ENCODE results near the gene LRMDA. TPM values are rescaled to one million over a fixed set of nuclear protein-coding genes. Genes with fewer than 3 reads are reported as not detected.

Gene LRMDA
- total and polyA plus RNA-seq, 7 donors: 1.0 to 5.7 (median 2.5) TPM

DNA sequence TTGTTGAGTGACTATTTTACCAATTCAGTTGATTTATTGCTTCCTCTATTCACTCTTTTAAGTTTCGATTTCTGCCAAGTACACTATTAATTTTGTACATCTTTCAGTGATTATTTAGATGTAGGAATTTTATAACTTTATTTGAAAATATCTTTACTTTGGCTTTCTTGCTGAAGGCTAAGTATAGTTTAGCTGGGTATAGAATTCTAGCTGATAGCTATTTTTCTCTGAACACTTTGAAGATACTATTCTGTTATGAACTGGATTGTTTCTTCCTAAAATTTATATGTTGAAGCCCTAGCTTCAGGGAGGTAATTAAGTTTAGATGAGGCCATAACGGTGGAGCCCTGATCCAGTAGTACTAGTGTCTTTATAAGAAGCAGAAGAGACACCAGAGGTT is 141.1 kb downstream of the LRMDA start:
- no peak overlapping the region for H3K27ac ChIP-seq
- intact Hi-C loops (cut with DNase I): no loop called here
- H3K4me3 ChIP-seq: no peak overlapping the region
- 92 to 93% (median 93%) methylated on average over 2 of the region's 2 CpGs for WGBS, 3 donors
- no peak for ATAC-seq
- TF ChIP-seq, protein P1, sequence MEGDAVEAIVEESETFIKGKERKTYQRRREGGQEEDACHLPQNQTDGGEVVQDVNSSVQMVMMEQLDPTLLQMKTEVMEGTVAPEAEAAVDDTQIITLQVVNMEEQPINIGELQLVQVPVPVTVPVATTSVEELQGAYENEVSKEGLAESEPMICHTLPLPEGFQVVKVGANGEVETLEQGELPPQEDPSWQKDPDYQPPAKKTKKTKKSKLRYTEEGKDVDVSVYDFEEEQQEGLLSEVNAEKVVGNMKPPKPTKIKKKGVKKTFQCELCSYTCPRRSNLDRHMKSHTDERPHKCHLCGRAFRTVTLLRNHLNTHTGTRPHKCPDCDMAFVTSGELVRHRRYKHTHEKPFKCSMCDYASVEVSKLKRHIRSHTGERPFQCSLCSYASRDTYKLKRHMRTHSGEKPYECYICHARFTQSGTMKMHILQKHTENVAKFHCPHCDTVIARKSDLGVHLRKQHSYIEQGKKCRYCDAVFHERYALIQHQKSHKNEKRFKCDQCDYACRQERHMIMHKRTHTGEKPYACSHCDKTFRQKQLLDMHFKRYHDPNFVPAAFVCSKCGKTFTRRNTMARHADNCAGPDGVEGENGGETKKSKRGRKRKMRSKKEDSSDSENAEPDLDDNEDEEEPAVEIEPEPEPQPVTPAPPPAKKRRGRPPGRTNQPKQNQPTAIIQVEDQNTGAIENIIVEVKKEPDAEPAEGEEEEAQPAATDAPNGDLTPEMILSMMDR (IDR thresholded peaks at IDR 0.05): no peak
- no peaks in the 10 kb centered on the region for H3K4me1 ChIP-seq
- no peak for DNase-seq
- H3K27me3 ChIP-seq (ENCODE audit: insufficient read depth in 3 of 3, low read length in 2 of 3): peaks cover 0 to 2% (median 0%) of the 10 kb centered on the region in 3 donors
- H3K36me3 ChIP-seq (ENCODE audit: insufficient read depth in 1 of 2, low read depth in 1 of 2): no peaks in the 10 kb centered on the region
- peaks cover 26% of the 10 kb centered on the region for H3K9me3 ChIP-seq

DNA sequence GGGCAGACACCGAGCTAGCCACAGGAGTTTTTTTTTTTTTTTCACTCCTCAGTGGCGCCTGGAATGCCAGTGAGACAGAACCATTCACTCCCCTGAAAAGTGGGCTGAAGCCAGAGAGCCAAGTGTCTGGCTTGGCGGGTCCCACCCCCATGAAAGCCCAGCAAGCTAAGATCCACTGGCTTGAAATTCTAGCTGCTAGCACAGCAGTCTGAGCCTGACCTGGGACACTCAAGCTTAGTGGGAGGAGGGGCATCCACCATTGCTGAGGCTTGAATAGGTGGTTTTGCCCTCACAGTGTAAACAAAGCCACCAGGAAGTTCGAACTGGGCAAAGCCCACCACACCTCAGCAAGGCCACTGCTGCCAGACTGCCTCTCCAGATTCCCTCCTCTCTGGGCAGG is 144.5 kb downstream of the LRMDA start:
- intact Hi-C loops (cut with DNase I): no loop called here
- H3K4me1 ChIP-seq: no peaks in the 10 kb centered on the region
- 41 to 53% (median 51%) methylated on average over 4 of the region's 4 CpGs for WGBS, 3 donors
- no peaks in the 10 kb centered on the region for H3K36me3 ChIP-seq (ENCODE audit: insufficient read depth in 1 of 2, low read depth in 1 of 2)
- peaks cover 0 to 2% (median 0%) of the 10 kb centered on the region in 3 donors for H3K27me3 ChIP-seq (ENCODE audit: insufficient read depth in 3 of 3, low read length in 2 of 3)
- TF ChIP-seq, protein P1 (IDR thresholded peaks at IDR 0.05): no peak
- ATAC-seq (no peak), DNase-seq (no peak)
- no peak overlapping the region for H3K4me3 ChIP-seq
- H3K27ac ChIP-seq: no peak overlapping the region
- H3K9me3 ChIP-seq: peaks cover 28% of the 10 kb centered on the region

DNA sequence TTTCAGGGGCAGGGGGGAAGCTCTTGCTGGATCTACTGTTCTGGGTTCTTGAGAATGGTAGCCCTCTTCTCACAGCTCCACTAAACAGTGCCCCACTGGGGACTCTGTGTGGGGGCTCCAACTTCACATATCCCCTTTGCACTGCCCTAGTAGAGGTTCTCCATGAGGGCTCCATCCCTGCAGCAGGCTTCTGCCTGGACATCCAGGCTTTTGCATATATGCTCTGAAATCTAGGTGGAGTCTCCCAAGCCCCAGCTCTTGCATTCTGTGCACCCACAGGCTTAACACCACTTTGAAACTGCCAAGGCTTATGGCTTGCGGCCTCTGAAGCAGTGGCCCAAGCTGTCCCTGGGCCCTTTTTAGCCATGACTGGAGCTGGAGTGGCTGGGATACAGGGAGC is 150.7 kb downstream of the LRMDA start:
- no peaks in the 10 kb centered on the region for H3K36me3 ChIP-seq (ENCODE audit: insufficient read depth in 1 of 2, low read depth in 1 of 2)
- no peak overlapping the region for H3K4me3 ChIP-seq
- ATAC-seq (no peak), DNase-seq (no peak)
- H3K9me3 ChIP-seq: peaks cover 12% of the 10 kb centered on the region
- H3K27ac ChIP-seq: no peak overlapping the region
- 95 to 100% (median 100%) methylated on average over 1 of the region's 1 CpG for WGBS, 3 donors
- H3K27me3 ChIP-seq (ENCODE audit: insufficient read depth in 3 of 3, low read length in 2 of 3): no peaks in the 10 kb centered on the region
- no peaks in the 10 kb centered on the region for H3K4me1 ChIP-seq
- TF ChIP-seq, protein P1 (IDR thresholded peaks at IDR 0.05): no peak
- intact Hi-C loops (cut with DNase I): no loop called here

DNA sequence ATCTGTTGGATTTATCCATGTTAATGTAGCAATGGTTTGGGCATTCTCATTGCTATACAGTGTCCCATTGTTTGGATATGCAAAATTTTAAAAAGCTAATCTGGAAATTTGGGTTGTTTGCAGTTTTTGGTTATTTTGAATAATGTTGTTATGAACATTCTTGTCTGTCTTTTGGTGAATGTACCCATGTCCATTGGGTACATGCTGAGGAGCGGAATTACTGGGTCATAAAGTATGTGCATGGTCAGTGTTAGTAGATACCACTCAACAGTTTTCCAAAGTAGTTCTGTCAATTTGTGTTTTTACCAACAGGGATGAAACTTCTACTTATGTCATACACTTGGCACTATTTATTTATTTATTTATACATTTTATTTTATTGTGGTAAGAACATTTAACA is 153.9 kb downstream of the LRMDA start:
- Histone ChIP-seq H3K27me3 (ENCODE audit: insufficient read depth in 3 of 3, low read length in 2 of 3) (no peaks in the 10 kb centered on the region), H3K36me3 (ENCODE audit: insufficient read depth in 1 of 2, low read depth in 1 of 2) (no peaks in the 10 kb centered on the region), H3K27ac (no peak overlapping the region), H3K4me1 (no peaks in the 10 kb centered on the region), H3K9me3 (peaks cover 12% of the 10 kb centered on the region), H3K4me3 (no peak overlapping the region)
- ATAC-seq: no peak
- 93 to 99% (median 95%) methylated on average over 1 of the region's 1 CpG for WGBS, 3 donors
- intact Hi-C loops (cut with DNase I): no loop called here
- TF ChIP-seq, protein P1 (IDR thresholded peaks at IDR 0.05): no peak
- no peak for DNase-seq

DNA sequence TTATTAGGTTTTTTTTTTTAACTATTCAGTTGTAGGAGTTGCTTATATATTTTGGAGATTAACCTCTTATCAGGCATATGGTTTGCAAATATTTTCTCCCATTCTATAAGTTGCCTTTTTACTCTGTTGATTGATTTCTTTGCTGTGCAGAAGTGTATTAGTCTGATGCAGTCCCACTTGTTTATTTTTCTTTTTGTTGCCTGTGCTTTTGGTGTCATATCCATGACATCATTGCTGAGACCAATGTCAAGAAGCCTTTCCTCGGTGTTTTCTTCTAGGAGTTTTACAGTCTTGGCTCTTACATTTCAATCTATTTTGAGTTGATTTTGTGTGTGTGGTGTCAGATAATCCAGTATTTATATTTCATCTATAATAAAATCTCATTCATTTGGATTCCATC is 155.4 kb downstream of the LRMDA start:
- peaks cover 0 to 9% (median 2%) of the 10 kb centered on the region in 3 donors for H3K27me3 ChIP-seq (ENCODE audit: insufficient read depth in 3 of 3, low read length in 2 of 3)
- H3K9me3 ChIP-seq: peaks cover 7% of the 10 kb centered on the region
- no peak overlapping the region for H3K27ac ChIP-seq
- no peaks in the 10 kb centered on the region for H3K36me3 ChIP-seq (ENCODE audit: insufficient read depth in 1 of 2, low read depth in 1 of 2)
- no peak overlapping the region for H3K4me3 ChIP-seq
- 83 to 93% (median 85%) methylated on average over 1 of the region's 1 CpG for WGBS, 3 donors
- ATAC-seq (no peak), DNase-seq (no peak)
- intact Hi-C loops (cut with DNase I): no loop called here
- no peaks in the 10 kb centered on the region for H3K4me1 ChIP-seq
- TF ChIP-seq, protein P1 (IDR thresholded peaks at IDR 0.05): no peak
